ENCODE data around the gene ADCY1.

ADCY1 gene

DNA sequence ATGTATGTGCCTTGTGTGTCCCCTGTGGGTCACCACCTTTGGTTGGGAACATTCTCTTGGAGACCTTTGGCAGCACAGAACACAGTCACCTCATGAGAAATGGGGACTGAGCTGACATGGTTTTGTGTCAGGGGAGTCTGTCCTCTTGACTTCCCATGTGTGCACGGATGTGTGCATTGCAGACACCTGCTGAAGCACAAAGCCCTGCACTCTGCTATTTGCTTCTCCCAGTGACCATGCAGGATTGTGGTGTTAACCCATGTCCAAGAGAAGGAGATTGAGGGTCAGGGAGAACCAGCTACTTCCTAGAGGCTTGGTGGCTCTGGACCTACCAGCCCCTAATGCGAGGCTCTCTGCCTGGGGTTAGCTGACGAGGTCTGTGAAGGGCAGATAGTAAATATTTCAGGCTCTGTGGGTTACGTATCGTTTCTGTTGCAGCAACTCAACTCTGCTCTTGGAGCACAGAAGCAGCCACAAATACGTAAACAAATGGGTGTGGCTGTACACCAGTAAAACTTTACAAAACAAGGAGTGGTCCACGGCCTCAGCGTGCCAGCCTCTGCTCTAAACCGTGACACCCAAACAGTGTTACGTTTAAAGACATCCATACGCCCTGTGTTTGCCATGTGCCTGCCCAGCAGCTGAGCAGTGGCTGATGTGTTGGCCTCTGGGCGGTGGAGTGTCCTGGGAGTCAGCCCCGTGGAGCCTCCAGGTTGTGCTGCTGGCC is 51.7 kb downstream of the ADCY1 start:
- ATAC-seq, result no peak

DNA sequence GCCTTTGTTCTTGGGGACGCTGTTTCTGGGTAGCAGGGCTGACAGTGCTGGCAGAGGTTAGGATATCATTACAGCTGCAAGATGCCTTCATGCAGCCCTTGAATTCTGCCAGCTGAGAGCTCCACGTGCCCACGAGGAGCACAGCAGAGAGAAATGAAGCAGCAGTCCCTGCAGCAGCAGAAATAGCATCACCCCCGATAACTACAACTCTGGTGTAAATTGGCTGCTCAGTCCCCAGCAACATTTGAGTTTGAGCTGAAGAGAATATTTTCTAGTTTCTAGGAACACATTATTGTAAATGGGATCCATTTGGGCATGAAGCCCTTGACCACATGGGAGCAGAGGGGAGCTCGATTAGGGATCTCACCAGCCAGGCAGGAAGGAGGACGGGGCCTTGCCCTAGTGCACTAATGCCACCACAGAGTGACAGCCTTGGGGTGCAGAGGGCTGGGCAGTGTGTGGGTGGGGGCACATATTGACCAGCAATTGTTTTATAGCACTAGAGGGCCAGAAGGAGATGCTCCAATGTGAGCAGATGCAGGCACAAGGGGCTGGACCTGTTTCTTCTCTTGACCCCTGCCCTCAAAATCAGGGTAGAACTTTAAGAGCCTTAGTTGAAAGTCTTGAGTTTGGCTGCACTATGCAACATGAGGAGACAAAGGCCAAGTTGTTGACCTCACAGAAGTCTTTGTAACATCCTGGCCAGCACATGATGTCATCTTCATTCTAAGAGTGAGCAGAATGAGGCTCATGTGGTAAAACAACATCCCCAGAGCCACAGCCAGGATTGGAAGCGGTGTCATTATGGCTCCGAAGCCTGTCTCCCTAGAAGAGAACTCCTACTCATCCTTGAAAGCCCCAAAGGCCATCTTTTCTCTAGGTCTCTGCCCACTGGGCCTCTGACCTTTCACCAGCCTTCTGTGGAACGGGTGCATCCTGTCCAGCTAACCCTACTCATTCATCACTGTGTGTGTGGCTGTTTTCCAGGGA is 52.6 kb downstream of the ADCY1 start:
- no peak for ATAC-seq

DNA sequence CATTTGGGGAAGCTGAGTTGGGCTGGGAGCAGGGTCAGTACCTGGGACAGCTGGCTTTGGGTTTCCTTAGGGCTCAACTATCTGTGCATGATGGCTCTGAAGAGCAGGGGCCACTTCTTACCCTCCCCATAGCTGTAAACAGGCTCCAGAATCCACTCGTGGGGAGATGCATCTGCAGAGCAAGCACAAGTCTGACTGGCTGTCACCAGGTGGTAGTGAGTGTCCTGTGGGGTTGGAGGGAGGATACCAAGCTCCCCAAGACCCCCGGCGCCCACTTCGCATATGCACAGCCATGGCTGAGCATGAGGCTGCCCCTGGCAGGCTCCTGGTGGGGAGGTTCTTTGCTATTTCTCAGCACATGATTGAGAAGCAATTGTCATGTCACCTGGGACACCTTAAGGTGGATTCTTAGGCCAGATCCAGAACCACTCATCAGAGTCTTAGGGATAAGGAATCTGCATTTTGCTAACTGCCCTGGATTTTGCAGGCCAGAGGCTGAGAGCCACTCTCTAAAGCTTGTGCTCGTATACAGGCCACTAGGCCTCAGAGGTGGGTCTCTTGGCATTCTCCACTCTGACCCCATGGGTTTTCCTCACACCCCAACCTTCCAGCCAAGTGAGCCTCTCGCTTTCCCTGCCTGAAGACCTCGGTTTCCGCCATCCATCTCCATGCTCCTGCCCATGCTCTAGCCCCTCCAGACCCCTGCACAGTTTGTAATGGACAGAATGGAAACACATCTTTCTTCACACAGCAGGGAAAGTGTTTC is 53.7 kb downstream of the ADCY1 start:
- no peak for ATAC-seq

- no peak for ATAC-seq
These were observed 57.4 kb downstream of the ADCY1 start for GRCh38 chr7:45631569-45631968.

DNA sequence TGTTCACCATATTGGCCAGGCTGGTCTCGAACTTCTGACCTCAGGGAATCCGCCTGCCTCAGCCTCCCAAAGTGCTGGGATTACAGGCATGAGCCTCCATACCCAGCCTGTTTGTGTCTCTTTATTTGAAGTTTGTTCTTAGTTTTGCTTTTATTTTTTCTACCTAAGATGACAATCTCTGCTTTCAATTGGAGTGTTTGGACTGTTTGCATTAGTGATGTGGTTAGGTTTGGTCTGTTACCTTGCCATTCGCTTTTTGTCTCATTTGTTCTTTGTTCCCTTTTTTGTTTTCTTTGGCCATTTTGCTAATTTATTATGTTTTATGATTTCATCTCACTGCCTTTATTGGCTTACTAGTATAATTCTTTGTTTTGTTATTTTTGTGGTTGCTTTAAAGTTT is 62.6 kb downstream of the ADCY1 start:
- no peak for ATAC-seq

GRCh38 chr7:45638916-45639315 is 64.7 kb downstream of the ADCY1 start:
- no peak for ATAC-seq

GRCh38 chr7:45642044-45642443 is 67.9 kb downstream of the ADCY1 start:
- ATAC-seq, result no peak

DNA sequence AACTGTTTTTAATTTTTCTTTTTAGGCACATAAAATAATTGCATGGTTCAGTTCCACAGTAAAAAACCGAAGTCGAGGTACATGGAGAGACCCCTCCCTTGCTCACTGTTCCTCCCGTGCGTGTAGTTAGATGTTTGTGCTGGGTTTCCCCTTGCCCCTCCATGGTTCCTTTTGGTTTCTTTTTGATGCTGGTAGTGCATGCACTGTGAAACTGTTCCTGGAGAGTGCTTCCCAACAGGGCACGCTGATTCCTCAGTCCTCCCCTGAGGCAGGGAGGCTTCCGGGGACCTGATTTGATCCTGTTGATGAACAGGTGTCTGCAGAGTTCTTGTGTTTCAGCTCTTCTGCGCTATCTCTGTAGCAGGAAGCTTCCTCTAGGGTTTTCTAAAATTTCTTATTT is 69.5 kb downstream of the ADCY1 start:
- no peak for ATAC-seq

- ATAC-seq, result no peak
These were observed 70.1 kb downstream of the ADCY1 start for GRCh38 chr7:45644237-45644636.

GRCh38 chr7:45645141-45645969 is 71.2 kb downstream of the ADCY1 start:
- no peak for ATAC-seq

DNA sequence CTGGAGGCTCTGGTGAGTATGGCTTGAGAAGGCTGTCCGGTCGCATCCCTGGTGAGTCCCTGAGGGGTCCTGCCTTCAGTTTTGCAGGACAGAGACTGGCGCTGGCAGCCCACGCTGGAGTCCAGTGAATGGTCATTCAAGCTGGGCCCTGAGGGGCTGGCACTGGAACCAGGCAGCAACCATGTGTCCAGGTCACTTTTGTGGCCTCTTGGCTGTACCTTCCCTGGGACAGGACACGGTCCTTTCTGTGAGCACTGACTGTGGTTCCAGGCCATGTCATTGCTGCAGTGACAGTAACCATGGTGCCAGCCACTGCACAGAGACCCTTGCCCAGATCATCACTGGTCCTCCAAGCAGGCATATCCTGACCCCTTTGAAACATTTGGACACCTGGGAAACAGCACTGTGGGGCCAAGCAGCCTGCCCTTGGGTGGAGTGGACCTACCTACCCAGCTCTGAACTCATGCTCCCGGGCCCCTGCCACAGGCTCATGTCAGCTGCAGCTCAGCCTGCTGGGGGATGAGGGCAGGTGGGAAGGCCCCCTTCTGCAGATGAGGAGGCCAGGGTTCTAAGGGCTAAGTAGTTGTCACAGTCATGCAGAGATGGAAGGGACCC is 72.1 kb downstream of the ADCY1 start:
- ATAC-seq, result no peak

- ATAC-seq, result no peak
These were observed 73.0 kb downstream of the ADCY1 start for GRCh38 chr7:45646996-45647825.

GRCh38 chr7:45647967-45648670 is 74.0 kb downstream of the ADCY1 start:
- ATAC-seq, result no peak

DNA sequence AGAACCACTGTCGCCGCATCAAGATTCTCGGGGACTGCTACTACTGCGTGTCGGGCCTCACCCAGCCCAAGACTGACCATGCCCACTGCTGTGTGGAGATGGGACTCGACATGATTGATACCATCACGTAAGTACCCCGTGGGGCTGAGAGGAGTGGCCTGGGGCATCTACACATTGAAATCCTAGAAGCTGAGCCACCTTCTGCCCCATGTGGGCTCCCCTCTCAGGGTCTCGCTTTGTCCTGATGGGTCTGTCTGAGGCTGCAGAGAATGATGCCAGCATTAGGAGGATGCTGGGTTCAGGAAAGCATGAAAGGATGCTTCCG is 74.5 kb downstream of the ADCY1 start:
- ATAC-seq, result no peak

DNA sequence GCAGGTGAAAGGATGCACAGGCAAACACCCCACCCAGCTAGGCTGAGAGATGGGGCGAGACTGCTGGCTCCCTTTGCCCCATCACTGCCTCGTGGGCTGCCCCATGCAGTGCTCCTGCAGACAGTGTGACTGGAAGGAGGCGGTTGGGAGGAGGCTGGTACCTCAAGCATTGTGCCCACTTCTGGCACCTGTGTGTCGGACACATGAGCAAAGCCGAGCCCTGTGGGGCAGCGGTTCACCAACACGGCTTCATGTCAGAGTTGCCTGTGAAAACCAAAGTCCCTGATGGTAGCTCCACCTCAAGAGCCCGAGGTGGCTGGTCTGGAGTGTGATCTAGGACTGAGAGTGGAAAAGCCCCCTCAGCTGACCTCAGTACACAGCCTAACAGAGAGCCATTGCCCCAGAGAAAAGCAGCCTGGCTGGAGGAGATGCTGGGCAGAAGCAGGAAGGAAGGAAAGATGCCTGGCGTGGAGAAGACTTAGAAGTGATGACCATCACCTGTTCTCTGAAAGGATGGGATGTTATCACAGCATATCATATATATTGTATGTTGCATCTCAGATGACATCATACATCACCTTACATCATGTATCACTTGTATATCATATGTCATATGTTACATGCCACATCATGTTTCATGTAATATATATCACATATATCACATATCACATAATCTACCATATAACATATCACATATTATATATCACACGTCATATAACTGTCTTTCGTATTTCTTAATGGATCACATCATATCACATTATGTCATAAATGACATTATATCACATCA is 75.6 kb downstream of the ADCY1 start:
- no peak for ATAC-seq

DNA sequence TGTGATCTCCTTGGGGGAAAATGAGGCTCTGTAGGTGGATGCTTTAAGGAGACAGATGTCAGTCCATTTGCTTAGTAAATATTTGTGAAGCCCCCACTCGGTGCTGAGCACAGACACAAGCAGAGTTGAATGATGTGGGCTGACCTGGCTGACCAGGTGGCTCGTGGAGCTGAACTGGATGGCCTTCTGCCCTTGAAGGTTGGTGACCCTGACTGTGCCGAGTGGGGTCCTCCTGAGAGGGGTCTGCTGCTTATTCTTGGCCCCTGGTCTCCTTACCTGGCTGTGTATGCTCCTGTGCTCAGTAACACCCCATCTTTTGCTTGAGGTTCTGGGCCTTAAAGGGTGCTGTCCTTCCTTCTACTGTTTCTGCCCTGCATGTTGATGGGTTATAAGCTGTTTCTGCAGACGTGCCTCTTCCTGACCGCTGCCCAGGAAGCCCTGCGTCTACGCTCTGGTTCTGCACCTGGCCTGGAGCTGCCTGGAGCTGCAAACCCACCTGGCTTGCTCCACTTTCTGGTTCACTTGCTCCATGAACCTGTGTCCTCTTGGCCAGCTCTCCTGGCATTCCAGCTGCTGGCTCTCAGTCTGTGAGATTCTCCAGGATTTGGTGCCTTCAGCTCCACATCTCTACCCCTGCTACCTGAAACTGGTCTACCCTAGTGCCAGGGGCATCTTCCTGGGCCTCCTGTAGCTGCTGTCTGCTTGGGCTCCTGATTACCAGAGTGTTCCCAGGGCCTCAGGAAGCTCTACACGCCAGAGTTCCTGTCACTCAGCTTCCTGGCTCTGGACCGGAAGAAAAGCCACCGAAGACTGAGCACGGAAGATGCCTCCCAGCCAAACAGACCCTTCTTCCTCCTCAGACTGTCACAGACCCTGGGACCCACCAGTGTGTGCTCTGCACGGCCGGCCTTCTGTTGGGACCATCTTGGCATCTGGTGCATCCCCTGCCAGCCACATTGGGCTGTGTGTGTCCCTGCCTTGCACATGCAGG is 76.5 kb downstream of the ADCY1 start:
- ATAC-seq, result no peak

DNA sequence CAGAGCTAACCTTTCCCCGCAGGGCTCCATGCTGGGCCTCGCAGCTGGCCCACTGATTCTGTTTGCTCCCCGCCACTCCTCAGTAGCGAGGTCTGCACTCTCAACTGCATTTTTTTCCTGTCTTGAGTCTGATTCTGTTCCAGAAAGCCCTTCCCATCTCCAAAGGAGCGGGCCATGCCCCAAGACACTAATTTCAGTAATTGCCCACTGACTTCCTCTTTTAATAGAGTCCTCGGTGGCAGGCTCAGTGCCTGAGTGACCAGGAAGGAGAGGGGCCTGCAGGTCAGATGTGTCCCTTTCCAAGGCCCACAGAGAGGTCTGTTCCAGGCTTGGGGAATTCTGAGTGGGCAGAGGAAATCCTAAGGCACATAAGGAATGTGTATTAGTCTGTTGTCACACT is 77.4 kb downstream of the ADCY1 start:
- ATAC-seq, result no peak

- no peak for ATAC-seq
These were observed 78.5 kb downstream of the ADCY1 start for GRCh38 chr7:45652630-45653029.

Measured in activated CD4-positive, CD25-positive, alpha-beta regulatory T cell treated with anti-CD3 and anti-CD28 coated beads, Interleukin-2, amount 50 U/mL, for 24 hours (primary cell).